ENCODE measurements around the gene GNAO1.
A peak's percentile ranks its signal among the peaks of the same experiment; 100 is the strongest.

Gene GNAO1

GRCh38 chr16:56294579-56294978 lies 103.3 kb downstream of the GNAO1 start:
- no peak for DNase-seq

- DNase-seq, result no peak
Measured at GRCh38 chr16:56295059-56295665, 103.9 kb downstream of the GNAO1 start.

GRCh38 chr16:56295739-56296527 lies 104.6 kb downstream of the GNAO1 start:
- no peak for DNase-seq

DNA sequence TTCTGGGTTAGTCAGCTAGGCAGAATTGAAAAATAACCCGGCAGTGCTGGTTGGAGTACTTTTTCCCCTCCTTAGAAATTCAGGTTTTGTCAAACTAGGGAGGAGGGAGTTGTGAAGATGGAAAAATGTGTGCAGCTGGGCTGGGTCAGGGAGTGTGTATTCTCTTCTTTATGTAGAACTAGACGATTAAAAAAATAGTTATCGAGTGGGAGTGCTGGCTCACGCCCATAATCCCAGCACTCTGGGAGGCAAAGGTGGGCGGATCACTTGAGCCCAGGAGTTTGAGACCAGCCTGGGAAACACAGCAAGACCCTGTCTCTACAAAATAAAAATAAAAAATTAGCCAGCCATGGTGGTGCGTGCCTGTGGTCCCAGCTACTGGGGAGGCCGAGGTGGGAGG lies 106.4 kb downstream of the GNAO1 start:
- no peak for DNase-seq

DNA sequence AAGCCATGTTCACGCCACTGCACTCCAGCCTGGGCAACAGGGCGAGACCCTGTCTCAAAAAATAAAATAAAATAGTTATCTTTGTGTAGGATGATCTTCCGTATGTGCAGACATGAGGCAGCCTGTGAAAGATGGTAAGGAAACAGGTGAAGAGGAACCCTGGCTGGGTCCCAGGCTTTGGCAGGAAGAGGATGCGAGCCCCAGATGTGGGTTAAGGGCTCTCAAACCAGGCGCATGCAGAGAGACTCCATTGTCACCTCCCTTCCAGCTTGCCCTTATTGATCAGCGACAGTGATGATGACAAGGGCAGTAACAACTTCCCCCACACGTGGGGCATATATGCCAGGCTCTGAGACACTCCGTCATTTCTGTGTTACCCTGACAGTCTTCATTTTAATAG lies 106.8 kb downstream of the GNAO1 start:
- no peak for DNase-seq

- DNase-seq, result no peak
Measured at GRCh38 chr16:56298948-56299596, 107.8 kb downstream of the GNAO1 start.

GRCh38 chr16:56300242-56300623 lies 108.9 kb downstream of the GNAO1 start:
- DNase-seq, result no peak

DNA sequence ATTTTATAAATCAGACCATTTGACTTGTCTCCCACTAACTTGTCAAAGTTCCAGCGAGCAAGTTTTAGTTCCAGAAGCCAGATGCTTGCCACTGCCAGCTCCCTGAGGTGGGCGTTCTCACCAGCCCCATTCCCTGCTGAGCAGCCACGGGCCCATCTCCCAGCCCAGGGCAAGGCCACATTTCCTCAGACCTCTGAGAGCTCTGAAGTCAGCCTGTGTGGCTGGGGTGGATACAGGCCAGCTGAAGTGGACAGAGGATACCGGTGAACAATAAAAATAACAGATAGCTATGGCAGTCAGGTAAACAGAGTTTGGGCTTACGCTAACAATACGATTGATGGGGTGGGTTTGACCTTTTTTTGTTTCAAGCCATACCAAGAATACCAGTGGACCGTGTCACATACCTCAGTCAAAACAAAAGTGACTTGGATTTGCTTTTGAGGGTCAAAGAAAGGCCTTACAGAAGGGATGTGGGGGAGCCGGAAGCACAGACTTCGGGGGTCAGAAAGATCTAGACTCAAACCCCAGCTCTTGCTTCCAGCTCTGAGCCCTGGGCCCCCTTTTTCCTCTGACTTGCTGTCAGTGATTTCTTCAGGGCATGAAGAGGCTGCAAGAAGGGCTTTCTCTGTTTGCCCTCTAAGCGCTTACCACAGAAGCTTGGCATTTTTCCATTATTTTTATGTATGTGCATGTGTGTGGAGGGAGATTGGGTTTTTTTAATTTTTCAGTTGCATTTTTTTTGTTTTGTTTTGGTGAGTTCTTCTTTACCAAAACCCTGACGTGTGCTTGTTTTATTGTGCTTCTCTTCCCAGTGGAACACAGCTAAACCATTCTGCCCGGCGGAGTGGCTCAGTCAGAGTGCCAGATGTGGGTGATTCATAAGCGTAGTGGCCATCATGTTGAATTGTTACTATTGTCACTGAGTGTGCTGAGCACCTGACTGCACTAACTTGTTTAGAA lies 109.9 kb downstream of the GNAO1 start:
- no peak for DNase-seq

DNA sequence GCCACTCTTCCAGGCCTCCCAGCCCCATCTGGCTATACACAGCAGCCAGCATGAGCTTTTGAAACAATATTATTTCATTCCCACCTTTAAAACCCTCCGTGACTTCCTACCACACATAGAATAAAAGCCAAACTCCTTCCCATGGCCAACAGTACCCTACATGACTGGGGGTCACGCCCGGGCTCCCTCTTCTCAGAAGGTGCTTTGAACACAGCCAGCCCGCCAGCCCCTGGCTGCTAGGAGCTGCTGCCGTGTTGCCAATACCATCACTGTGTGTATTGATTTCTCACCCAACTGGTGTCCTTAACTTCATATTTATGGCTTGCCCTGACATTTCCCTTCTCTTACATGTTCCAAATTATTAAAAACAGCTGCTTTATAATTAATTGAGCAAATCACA lies 111.2 kb downstream of the GNAO1 start:
- no peak for DNase-seq

DNA sequence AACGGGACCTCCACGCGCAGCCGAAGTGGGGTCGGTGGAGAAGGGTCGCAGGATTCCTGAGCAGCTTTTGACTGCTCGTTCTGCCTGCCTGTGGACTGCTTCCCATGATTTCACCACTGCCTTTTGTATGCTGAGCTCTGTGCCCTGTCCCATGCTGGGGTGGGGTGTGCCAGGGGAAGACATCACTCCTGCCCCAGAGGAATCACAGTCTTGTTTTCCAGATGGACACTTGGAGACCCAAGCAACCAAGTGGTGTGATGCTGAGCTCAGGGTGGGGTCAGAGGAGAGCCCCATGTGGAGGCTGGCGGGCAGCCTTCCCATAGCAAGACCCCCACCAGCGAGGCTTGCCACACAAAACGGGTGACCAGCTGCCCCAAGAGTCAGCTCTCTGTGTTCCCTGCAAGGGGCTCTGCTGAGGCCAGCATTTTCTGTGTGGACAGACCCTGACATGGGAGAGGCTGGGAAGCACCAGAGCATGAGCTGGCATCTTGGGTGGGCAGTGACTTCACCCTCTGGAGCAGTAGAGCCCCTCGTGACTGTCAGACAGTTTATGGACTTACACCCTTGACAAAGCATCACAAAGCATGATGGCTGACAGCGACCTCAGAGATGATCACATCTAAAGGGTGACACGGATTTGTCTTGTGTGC lies 111.9 kb downstream of the GNAO1 start:
- DNase-seq, result no peak

GRCh38 chr16:56303880-56304279 lies 112.6 kb downstream of the GNAO1 start:
- DNase-seq, result no peak

DNA sequence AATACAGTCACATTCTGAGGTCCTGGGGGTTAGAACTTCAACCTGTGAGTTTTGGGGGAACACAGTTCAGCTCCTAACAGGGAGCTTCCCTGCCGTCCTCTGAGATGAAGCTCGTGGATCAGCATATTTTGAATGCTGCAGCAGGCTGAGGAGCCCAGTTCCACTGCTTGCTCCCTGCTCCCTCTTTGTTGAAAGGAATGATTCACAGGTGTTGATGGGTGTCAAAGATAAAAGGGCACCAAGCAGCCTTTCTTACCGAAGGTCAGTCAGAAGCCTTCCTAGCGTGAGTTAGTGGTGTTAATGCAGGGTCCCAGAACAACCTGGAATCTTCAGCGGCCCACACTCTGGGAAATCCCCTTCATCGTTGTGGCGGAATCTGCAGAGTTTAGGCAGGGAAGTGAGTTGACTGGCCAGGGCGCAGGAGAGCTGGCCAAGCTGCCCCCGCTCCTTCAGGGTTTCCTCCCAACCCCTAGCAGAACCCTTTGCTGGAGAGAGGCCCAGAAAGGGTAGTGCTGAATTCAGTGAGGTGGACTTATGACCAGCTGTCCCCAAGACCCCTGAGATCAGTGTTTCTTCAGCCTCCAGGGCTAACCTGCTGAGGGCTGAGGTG lies 114.8 kb downstream of the GNAO1 start:
- no peak for DNase-seq

- DNase-seq, result no peak
Measured at GRCh38 chr16:56306690-56307533, 115.6 kb downstream of the GNAO1 start.

DNA sequence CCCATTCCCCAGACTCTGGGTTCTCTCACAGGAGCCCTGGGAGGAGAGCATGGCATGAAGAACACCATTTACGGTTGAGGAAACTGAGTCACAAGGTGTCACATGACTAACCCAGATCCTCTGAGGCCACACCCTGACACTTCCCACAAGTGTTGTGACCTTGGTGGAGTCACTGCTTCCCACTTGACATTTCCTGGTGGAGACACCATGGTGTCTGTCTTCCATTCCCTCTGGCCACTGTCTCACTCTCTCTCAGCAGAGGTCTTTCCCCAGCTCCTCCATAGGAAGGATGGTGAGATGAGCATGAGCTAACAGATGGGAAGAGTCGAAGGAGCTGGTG lies 116.2 kb downstream of the GNAO1 start:
- DNase-seq, result no peak

GRCh38 chr16:56309008-56309407 lies 117.7 kb downstream of the GNAO1 start:
- DNase-seq, result no peak

GRCh38 chr16:56310690-56311089 lies 119.4 kb downstream of the GNAO1 start:
- peak; percentile 60 for DNase-seq

GRCh38 chr16:56311208-56312027 lies 120.1 kb downstream of the GNAO1 start:
- peak; percentile 57 for DNase-seq

DNA sequence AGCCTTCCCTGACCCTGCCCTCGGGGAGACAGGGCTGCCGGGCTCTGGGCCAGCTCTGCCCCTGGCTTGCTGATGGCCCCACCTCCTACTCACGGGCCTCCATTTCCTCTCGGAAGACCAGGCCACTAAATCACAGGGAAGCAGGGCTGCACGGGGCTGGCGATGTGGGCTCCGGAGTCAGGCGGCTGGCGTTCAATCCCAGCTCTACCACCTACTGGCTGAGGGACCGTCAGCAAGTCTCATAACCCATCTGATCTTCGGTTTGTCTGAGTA lies 120.7 kb downstream of the GNAO1 start:
- no peak for DNase-seq

DNA sequence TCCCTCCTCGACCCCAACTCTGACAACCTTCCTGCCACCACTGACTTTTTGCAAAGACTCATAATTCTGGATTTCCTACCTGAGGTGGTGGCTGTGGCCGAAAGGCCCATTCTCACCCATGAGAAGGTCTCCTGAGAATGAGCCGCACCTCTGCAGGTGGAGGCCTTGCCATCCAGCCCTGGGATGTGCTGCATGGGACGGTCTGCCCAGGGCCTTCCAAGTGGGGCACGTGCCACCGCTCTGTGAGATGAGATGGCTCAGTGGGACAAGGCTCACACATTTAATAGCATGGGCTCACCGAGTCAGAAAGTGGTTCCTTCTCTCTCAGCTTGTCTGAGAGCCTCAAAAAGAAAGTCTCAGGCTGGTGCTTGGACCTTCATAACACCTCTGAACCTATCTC lies 121.3 kb downstream of the GNAO1 start:
- DNase-seq, result no peak

DNA sequence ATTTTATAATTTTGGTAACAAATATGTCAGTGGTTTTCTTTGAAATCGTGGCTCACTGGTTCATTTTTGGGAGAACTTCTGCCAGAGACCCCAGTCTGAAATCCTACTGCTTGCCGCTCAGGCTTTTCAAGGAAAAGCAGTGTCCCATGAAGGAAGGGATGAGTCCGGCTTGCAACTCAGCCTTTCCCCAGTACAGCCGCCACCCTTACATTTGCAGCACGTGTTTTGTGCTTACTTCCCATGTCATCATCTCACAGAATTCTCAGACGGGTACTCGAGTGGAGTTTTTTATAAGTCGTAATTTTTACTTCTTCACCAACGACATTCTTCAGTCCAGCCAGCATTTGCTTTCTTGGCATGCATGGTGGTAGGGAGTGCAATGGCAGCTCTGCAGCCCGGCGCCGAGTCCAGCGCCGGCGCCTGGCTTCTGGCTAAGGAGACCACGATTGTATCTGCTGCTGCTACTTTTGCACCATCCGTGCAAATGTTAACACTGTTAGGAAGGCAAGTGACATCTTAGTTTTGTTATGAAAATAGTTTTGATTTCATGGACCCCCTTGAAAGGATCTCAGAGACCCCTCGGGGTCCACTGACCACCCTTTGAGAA lies 123.1 kb downstream of the GNAO1 start:
- DNase-seq, result no peak
